Stimulated activated CD4-positive, alpha-beta T cell treated with anti-CD3 and anti-CD28 coated beads, Interleukin-12 subunit alpha, Interleukin-12 subunit beta, amount 100 ng/mL, for 48 hours (primary cell): ENCODE measurements around the gene MRFAP1L1.
A peak's percentile ranks its signal among the peaks of the same experiment; 100 is the strongest.

Experiments
- DNase-seq, 3 donors: peaks; one replicate each; pipeline ENCODE4 v3.0.0-alpha.2; 2020; ENCODE audit warnings: low read depth in 2 of 3, low spot score in 1 of 3

Gene MRFAP1L1

DNA sequence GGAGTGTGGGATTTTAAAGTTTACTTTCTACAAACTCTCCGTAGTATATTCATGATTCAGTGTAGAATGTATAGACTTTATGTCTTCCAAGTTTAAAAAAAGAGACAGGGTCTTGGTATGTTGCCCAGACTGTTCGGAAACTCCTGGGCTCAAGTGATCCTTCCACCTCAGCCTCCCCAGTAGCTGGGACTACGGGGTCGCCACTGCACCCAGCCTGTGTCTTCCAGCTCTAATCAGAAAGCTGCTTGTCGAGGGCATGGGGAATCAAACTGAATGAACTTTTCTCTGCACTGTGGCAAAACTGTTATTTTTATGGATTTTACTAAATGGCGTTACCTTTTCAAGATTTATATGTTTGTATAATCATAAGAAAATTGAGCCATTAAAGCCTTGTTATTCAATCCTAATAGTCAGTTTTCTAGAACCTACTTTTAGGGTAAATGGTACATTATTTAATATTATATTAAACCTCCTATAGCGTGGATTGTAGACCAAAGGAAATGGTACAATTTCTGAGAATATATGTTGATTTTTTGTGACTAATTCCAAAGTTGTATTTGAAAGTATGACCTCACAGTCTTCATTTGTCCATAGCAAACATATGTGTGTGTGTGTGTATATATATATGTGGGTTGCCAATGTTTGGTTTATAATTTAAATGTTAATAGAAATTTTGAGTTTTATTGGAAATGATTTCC lies 7.4 kb upstream of the MRFAP1L1 start:
- no peak for DNase-seq

DNA sequence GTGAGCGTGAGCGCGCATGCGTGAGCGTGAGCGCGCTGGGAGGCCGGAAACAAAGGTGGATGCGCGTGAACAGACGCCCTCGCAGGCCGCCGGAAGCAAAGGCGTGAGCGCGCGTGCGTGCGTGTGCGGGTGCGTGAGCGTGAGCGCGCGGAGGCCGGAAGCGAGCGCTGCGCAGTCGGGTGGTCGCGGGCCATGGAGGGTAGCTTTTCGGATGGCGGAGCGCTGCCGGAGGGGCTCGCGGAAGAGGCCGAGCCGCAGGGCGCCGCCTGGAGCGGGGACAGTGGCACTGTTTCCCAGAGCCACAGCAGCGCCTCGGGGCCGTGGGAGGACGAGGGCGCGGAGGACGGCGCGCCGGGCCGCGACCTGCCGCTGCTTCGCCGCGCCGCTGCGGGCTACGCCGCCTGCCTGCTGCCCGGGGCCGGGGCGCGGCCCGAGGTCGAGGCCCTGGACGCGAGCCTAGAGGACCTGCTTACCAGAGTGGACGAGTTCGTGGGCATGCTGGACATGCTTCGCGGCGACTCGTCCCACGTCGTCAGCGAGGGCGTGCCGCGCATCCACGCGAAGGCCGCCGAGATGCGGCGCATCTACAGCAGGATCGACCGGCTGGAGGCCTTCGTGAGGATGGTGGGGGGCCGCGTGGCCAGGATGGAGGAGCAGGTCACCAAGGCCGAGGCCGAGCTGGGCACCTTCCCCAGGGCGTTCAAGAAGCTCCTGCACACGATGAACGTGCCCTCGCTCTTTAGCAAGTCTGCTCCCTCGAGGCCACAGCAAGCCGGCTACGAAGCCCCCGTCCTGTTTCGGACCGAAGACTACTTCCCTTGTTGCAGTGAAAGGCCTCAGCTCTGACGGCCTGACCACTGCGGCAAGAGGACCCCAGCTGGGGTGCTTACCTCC lies 6.6 kb upstream of the MRFAP1L1 start, which contains the start of gene BLOC1S4:
Gene BLOC1S4 (plus strand): TSS at position 157 of the 894 bp plus-strand sequence. CDS start 36 bp downstream, at position 193.
- peak; percentile 74 to 82 (median 80) for DNase-seq

DNA sequence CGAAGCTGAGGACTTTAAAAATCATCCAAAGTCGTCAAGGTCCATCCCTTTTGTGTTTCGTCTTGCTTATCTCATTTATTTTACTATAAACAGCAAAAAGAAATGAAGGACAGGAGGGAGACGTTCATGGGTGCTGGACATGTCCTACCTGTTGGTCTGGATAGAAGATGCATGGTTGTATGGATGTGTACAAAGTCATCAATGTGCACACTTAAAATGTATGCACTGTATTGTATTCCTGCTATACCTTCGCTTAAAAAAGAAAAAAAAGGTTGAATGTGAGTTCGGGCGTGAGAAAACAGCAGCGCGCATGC lies 6.0 kb upstream of the MRFAP1L1 start:
- no peak for DNase-seq

DNA sequence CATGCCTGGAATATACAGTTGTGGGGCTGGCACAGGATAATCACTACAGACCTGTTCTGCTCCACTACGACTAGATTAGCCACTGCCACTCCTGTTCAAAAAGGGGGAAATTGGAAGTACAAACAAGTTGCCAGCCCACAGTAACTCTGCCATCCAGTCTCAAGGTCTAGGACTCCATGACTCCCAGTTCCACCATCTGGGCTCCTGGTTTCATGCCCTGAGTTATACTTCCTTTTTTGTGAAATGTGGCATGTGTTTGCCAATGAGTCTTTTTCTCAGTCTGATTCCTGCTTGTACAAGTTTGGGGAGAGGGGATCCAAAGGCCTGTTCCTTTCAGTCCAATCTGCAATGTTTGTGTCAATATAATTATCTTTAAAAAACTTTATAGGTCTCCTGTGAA lies 5.3 kb upstream of the MRFAP1L1 start:
- no peak for DNase-seq

DNA sequence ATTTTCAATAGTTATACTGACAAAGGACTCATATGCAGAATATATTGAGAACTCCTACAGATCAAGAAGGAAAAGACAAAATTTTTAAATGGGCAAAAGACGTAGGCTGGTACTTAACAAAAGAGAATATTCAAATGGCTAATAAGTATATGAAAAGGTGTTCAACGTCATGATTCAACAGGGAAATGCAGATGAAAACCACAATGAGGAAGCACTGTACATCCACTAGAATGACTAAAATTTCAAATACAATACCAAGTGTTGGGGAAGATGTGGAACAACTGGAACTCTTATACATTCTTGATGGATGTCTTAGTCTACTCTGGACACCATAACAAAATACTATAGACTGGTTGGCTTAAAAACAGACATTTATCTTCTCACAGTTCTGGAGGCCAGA lies 1.3 kb upstream of the MRFAP1L1 start:
- no peak for DNase-seq

DNA sequence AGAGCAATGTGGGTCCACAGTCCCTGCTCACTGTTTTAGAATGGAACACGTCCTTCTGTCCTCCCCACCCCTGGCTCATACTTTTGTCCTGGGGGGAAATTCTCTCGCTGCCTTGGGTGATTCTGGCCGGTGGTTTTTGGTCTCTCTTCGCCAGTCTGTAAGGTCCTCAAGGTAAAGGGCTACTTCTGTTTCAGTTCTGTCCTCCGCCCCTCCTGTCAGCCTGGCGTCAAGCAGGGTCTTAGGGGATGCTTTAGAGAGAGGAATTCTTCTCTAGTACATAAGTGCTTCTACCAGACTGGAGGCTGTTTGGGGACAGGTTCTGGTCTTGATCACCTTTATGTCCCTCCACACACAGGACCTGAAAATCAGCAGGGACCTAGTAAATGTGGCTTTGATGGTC lies 617 bp upstream of the MRFAP1L1 start:
- no peak for DNase-seq

DNA sequence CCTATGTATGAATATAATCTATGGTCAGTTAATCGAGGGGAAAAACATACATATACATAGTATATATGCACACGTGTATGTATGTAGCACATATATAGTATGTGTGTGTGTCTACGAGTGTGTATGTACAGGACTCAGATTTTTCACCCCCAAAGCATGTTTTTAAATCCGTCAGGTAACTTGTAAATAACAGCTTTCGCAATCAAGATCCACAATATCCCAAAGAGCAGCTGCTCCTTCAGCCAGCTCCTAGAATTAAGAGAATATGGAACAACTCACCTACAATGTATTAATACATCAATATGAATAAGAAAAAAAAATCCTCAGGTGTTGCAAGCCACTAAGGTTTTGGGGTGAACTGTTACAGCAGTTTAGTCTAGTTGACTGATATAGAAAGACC lies 3.5 kb downstream of the MRFAP1L1 start:
- DNase-seq, result no peak

DNA sequence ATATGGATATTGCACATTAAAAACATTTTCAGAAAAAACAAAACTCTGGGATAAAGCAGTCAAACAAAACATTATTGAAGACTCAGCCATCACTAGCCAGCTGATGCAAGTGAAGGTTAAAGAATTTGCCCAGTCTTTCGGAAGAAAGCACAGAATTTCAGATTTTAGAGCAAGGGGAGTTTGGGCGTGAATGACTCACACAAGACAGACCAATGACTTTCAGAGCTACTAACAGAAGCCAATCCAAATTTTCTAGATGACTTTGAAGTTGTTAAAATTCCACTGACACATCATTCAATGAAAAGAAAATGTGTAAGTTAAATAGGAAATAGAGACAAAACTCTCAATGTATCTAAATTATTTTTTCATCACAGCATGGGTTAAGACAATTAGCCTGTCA lies 4.0 kb downstream of the MRFAP1L1 start:
- no peak for DNase-seq

DNA sequence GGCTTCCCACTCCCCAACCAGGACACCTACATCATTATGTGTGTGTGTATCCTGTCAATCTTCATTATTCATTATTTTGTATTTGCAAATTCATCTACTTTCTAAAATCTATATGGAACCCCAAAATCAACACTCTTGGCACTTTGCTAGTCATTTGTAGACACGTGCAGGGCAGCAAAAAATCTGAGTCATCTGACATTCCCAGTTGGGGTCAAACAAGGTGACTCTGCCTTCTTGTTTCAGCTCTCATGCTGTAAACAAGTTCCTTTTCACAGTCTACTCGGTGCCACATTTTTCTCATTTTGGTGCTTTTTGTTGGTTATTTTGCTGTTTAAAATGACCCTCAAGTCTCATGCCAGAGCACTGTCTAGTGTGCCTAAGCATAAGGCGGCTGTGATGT lies 5.9 kb downstream of the MRFAP1L1 start:
- DNase-seq, result no peak

DNA sequence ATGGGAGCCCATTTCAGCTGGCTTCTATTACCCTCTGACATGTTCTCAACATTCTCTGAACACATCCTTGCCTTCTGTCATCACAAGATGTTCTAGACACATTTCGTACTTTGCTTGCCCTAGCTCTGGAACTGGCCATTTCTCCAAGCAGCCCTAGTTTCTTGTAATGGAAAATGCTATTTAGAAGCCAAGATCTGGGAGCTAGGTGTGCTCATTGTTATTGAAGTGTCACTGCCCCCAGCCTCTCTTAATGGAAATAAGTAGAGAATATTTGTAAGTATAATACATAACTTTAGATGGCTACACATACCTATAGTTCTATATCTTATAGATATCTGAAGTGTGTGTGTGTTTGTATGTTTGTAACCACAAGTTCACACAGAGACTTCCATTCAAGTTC lies 6.9 kb downstream of the MRFAP1L1 start:
- DNase-seq, result no peak

DNA sequence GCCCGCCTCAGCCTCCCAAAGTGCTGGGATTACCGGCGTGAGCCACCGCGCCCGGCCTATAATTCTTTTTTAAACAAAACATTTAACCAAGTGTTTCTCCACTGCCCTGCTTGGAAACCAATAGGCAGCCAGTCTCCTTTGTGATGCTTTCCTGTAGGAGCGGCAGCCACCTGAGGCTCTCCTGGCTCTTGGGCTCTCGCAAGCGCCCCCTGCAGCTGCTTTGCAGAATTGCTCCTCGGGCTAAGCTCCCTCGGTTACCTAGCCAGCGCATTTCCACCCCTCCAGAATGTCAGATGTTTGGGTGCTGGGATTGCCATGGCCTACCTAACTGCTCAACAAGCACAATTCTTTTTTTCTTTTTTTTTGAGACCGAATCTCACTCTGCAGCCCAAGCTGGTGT lies 8.3 kb downstream of the MRFAP1L1 start:
- peak in 2 of 3 donors; percentile 40 to 52 for DNase-seq

DNA sequence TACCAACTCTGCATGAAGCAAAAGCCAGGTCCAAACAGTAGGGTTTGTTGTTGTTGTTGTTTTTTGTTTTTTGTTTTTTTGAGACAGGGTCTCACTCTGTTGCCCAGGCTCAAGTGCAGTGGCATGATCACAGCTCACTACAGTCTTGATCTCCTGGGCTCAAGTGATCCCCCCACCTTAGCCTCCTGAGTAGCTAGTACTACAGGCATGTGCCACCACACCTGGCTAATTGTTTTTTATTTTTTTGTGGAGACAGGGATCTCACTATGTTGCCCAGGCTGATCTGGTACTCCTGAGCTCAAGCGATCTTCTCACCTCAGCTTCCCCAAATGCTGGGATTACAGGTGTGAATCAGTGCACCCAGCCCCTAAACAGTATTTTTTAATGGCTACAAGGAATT lies 9.8 kb downstream of the MRFAP1L1 start:
- no peak for DNase-seq

DNA sequence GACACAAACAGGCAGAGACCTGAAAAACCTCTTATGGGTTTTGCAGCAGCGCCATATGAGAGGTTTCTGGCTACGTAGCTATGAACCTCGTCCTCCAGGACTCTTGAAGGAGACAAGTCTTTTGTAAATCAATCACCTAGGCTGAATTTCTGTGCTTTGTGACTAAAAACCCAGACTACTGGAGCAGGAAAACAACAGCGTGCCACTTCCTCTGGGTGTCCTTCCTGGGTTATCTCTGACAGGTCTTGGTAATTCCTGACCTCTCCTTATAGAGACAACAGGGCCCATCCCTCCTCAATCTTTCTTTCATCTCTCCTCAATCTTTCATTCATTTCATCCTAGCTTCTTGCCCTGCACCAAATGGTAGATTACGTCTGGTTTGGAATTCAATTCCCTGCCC lies 10.3 kb downstream of the MRFAP1L1 start:
- no peak for DNase-seq

DNA sequence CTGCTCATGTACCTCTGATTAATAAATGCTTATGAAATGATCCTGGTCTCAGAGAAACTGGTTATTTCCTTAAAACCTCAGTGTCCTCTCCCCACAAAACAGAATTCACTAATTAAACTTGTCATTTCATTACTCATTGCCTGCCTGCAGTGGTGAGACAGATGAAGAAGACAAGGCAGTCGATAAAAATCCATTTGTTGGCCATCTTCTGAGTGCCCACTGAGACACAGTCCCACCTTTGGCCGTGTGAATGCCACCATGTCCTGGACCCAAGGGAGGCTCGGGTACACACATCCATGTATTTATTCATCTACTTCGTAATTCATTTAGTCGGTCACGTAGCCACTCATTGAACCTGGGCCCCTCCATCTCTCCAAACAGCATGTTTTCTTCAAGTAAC lies 12.5 kb downstream of the MRFAP1L1 start:
- no peak for DNase-seq

DNA sequence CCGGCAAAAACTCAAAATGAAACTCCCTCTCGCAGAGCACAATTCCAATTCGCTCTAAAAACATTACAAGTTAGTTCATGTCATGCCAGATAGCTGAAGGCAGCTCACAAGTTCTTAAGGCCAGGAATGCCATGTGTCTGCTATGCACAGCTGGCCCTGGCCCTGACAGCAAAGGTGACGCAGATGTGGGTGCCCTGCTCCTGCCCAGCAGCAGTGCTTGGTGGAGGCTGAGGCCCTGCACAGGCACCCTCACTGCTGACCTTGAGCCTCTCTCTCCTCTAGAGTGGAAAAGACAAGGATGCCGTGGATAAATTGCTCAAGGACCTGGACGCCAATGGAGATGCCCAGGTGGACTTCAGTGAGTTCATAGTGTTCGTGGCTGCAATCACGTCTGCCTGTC lies 13.1 kb downstream of the MRFAP1L1 start:
- DNase-seq, result no peak

DNA sequence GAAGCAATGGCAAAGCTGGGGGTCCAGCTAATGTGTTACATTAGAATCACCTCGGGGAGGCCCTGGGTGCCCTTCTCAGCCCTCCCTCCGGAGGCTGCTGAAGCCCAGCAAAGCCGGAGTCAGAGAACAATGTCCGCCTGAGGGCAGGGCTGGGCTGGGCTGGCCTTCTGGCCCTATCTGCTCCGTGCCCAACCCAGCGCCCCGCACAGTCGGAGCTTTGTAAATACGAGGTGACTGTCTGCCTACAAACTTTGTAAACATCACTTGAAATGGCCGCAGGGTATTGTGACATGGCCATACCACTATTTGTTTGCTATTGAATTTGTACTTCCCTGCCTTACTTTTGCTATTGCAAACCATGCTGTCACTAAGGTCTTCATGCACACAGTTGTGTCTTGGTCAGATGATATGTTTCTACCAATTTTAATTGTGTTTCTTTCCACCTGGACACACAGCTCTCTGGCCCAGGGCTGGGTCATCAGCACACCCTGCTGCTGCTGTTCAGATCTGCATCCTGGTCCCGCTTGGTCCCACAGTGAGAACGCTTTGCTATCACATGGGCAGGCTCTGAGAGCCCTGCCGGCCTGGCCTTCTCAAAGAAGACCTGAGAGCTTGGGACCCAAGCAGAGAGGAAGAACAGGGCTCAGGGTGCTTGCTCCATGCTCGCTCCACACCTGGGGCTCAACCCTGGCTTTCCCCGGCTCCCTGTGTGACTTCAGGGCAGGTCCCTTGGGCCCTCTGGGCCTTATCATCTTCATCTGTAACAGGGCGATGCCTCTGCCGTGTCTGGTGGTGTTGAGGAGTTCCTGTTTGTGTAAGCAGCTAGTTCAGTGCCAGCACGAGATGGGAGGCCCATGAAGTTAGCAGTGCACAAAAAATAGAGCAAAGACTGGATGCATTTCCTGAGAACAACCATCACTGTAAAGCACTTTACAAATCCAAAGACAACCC lies 13.7 kb downstream of the MRFAP1L1 start:
- DNase-seq, result no peak

DNA sequence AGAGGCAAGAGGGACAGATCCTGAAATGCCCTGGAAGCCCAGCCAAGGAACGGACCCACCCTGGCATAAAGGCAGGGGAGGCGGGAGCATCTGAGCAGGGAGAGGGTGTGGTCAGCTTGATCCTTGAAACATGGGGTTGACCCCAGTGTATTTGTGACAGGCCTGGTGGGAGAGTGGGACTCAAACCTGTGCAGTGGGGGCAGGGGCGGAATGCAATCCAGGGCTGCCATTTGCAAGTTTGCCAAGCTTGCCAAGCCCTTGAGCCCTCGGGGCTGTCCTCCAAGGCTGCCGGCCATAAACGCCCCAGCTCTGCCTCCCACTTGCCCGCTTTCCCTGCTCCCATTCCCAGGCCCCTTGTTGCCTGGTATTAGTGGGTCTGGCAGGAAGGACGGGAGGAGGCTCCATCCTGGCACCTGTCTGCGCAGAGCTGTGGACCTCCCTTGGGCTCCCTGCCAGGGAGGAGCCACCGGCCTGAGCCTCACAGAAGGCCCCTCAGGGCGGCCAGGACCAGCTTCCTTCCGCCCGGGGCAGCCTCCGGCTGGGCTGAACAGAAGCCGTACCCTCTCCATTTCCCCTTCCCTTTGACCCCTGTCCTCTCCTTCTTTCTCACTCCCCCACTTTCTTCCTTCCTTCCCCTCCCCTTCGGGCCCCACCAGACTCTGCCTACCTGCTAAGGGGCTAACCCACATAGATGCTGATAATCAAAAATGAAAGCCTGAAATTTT lies 15.3 kb downstream of the MRFAP1L1 start:
- no peak for DNase-seq

DNA sequence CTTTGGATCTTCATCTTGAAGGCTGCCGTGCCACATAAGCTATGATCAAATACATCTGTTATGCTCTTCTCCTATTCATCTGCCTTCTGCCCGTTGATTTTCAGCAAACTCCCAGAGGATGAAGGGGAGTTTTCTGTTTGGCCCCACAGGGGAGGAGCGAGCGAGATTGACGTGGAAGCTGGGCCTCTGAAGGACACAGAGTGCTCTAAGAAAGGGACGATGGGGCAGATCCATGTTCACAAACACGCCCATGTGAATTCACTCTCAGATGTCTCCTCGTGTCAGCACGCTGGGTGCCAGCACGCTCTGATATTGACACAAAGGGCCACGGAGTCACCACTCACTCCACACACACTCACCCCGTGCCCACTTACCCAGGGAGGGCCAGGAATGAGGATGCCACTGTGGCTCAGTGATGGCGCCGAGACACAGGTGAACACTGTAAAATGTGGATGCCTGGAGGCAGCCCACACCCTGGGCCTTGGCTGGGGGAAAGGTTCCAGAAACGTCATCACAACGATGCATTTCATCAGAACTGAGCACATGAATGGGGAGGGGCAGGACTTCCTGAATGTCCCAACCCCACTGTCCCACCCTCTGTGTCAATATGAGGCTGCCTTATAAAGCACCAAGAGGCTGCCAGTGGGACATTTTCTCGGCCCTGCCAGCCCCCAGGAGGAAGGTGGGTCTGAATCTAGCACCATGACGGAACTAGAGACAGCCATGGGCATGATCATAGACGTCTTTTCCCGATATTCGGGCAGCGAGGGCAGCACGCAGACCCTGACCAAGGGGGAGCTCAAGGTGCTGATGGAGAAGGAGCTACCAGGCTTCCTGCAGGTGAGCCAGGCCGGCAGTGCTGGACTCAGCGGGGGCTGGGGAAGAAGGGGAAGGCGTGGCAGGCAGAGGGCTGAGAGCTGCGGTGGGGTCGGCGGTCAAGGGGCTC lies 16.2 kb downstream of the MRFAP1L1 start, which contains the start of gene S100P:
Gene S100P (plus strand): TSS at position 648 of the 946 bp plus-strand sequence. CDS start 55 bp downstream, at position 703.
- no peak for DNase-seq

DNA sequence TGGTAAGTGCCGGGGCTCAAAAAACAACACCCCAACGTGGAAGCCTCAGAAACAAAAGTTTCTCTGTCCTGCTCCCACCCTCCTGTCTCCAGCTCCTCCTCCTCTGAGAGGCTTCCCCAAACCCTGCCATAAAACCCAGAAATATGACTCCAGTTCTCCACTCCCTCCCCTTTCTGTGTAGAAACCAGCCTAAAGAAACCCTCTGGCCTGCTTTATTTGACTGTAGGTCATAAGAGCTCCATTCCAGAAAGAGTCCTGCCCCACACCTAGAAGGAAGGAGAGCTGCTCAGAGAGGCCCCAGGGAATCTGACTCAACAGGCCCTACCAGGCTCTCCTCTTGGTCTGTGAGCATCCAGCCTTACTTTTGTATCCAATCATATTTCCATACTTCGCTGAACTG lies 16.9 kb downstream of the MRFAP1L1 start:
- DNase-seq, result no peak

DNA sequence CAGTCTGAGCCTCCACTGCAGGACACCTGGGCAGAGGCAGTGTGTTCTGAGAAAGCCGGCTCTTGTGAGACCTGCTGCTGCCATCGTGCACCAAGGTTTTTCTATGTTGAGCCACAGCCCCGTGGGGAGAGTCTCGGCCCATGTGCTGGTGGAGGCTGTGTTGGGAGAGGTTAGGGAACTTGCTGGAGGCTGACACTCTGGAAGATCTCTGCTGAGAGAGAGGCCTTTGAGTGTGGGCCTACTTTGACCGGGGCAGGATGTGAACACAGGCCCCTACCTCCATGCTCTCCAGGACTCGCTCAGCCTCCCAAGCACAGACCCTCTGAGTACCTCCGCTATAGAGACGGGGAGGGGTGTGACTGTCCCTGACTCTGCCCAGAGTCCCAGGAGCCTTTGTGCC lies 17.3 kb downstream of the MRFAP1L1 start:
- DNase-seq, result no peak
